ENCODE data around the gene R3HDM1.

DNA sequence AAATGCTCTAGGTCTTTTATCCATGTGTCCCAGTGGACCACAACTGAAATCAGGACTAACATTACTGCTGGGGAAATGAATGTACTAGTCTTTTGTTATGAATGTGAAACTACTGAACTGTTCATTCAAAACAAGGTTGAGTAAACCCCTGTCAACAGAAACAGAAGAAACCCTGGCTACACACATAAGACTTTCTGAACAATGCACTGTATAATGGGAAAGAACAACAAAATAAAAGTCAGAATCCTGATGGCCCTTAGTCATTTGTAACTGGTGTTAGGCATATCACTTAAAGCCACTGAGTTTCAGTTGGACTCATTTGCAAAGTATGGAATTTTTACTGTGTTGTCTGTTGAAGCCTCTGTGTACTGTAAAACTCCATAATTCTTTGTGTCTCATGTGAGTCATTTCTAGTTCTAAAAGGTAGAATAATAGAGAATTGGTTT, 133.4 kb downstream of the R3HDM1 start:
- no peak for TF ChIP-seq POLR2A (IDR thresholded peaks at IDR 0.05)
- TF ChIP-seq, protein P1, sequence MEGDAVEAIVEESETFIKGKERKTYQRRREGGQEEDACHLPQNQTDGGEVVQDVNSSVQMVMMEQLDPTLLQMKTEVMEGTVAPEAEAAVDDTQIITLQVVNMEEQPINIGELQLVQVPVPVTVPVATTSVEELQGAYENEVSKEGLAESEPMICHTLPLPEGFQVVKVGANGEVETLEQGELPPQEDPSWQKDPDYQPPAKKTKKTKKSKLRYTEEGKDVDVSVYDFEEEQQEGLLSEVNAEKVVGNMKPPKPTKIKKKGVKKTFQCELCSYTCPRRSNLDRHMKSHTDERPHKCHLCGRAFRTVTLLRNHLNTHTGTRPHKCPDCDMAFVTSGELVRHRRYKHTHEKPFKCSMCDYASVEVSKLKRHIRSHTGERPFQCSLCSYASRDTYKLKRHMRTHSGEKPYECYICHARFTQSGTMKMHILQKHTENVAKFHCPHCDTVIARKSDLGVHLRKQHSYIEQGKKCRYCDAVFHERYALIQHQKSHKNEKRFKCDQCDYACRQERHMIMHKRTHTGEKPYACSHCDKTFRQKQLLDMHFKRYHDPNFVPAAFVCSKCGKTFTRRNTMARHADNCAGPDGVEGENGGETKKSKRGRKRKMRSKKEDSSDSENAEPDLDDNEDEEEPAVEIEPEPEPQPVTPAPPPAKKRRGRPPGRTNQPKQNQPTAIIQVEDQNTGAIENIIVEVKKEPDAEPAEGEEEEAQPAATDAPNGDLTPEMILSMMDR (IDR thresholded peaks at IDR 0.05) = no peak
- TF ChIP-seq POLR2AphosphoS5 (IDR thresholded peaks at IDR 0.05) = no peak
